ENCODE data around the gene BRINP3.

DNA sequence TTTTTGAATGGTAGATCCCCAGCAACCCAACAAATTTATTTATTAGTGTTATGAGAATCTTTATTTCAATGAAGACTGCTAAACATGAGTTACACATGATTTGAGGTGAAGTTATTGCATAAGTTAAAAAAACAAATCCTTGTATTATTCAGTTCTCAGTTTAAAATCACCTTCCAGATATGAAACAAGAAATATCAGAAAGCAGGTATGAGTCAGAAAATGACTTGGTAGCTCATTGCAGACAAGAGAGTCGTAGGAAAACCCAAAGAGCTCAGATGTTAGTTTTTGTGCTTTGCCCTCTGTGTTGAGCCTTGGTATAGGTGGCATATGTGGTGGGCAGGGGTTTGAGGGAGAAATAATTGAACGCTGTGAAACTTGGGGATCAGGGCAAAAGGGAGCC lies 339.4 kb downstream of the BRINP3 start:
- TF ChIP-seq, protein P1, sequence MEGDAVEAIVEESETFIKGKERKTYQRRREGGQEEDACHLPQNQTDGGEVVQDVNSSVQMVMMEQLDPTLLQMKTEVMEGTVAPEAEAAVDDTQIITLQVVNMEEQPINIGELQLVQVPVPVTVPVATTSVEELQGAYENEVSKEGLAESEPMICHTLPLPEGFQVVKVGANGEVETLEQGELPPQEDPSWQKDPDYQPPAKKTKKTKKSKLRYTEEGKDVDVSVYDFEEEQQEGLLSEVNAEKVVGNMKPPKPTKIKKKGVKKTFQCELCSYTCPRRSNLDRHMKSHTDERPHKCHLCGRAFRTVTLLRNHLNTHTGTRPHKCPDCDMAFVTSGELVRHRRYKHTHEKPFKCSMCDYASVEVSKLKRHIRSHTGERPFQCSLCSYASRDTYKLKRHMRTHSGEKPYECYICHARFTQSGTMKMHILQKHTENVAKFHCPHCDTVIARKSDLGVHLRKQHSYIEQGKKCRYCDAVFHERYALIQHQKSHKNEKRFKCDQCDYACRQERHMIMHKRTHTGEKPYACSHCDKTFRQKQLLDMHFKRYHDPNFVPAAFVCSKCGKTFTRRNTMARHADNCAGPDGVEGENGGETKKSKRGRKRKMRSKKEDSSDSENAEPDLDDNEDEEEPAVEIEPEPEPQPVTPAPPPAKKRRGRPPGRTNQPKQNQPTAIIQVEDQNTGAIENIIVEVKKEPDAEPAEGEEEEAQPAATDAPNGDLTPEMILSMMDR (IDR thresholded peaks at IDR 0.05): no peak
- no peak for TF ChIP-seq POLR2A (IDR thresholded peaks at IDR 0.05)
